KMS-11 (cell line): ENCODE data around the gene EML5.

Experiments
- H2AFZ ChIP-seq: fragments of 200-600 bp; sonication (generic); 2 replicates; pipeline ENCODE4 v1.6.1; 2016; ENCODE audit warnings: antibody characterized with exemption, mixed run types, low read depth
- H3K27ac ChIP-seq: fragments of 200-600 bp; sonication (generic); 2 replicates; pipeline ENCODE4 v1.6.1; 2016; ENCODE audit warnings: mild to moderate bottlenecking, mixed run types
- H3K27me3 ChIP-seq: fragments of 200-600 bp; sonication (generic); 2 replicates; pipeline ENCODE4 v1.6.1; 2017; ENCODE audit warnings: mild to moderate bottlenecking, low read depth, mixed run types, moderate library complexity; ENCODE audit not compliant: insufficient read depth
- H3K36me3 ChIP-seq: fragments of 200-600 bp; sonication (generic); 2 replicates; pipeline ENCODE4 v1.6.1; 2017; ENCODE audit warnings: mild to moderate bottlenecking, mixed run types; ENCODE audit not compliant: insufficient read depth
- H3K4me1 ChIP-seq: fragments of 200-600 bp; sonication (generic); 2 replicates; pipeline ENCODE4 v1.6.1; 2016; ENCODE audit warnings: mild to moderate bottlenecking, low read depth, mixed run types; ENCODE audit not compliant: poor library complexity, severe bottlenecking
- H3K4me2 ChIP-seq: fragments of 200-600 bp; sonication (generic); 2 replicates; pipeline ENCODE4 v1.7.0; 2016; ENCODE audit warnings: mild to moderate bottlenecking, mixed run types
- H3K4me3 ChIP-seq: fragments of 200-600 bp; sonication (generic); IDR thresholded peaks from 2 replicates; pipeline ENCODE4 v1.6.1; 2017; ENCODE audit warnings: low read depth, low read length, mixed read lengths; ENCODE audit not compliant: insufficient read depth
- H3K79me2 ChIP-seq: fragments of 200-600 bp; sonication (generic); 2 replicates; pipeline ENCODE4 v1.6.1; 2016; ENCODE audit warnings: low read depth, mixed run types; ENCODE audit not compliant: insufficient read depth
- H3K9ac ChIP-seq: fragments of 200-600 bp; sonication (generic); 2 replicates; pipeline ENCODE4 v1.6.1; 2016; ENCODE audit warnings: mild to moderate bottlenecking, mixed run types
- H4K20me1 ChIP-seq: fragments of 200-600 bp; sonication (generic); 2 replicates; pipeline ENCODE4 v1.6.1; 2016; ENCODE audit warnings: mild to moderate bottlenecking, mixed run types; ENCODE audit not compliant: insufficient read depth
- TF ChIP-seq, protein P1 (sequence below): fragments of 200-600 bp; sonication (generic); conservative IDR thresholded peaks from 2 replicates; pipeline ENCODE4 v1.6.1; 2017; ENCODE audit warnings: low read depth, mild to moderate bottlenecking, antibody characterized with exemption, low read length, moderate library complexity, mixed read lengths

Gene EML5

DNA sequence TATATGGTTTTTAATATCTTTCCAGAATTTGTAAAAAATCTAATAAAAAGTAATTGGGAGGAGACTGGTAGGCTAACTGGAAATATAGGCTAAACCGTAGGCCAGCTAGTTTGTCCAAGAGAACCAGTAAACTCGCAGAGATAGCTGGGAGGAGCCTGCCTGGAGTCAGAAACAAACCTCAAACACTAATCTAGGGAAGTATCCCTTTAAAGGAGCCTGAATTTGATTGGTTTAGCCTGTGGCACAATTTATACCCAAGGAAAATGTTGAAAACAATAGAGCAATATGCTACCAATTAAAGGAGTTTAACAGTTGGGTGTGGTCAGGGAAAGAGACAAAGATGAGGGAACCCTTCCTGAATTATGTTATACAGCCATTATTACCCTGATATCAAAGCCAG lies 109.6 kb downstream of the EML5 start:
- Histone ChIP-seq H2AFZ (no peak overlapping the region), H3K27me3 (no peaks in the 10 kb centered on the region), H4K20me1 (no peaks in the 10 kb centered on the region), H3K4me3 (no peak overlapping the region), H3K4me1 (peaks cover 29% of the 10 kb centered on the region), H3K4me2 (no peak overlapping the region), H3K36me3 (no peaks in the 10 kb centered on the region), H3K27ac (peak overlapping the region; percentile 60), H3K9ac (no peak overlapping the region), H3K79me2 (no peaks in the 10 kb centered on the region)
- TF ChIP-seq, protein P1, sequence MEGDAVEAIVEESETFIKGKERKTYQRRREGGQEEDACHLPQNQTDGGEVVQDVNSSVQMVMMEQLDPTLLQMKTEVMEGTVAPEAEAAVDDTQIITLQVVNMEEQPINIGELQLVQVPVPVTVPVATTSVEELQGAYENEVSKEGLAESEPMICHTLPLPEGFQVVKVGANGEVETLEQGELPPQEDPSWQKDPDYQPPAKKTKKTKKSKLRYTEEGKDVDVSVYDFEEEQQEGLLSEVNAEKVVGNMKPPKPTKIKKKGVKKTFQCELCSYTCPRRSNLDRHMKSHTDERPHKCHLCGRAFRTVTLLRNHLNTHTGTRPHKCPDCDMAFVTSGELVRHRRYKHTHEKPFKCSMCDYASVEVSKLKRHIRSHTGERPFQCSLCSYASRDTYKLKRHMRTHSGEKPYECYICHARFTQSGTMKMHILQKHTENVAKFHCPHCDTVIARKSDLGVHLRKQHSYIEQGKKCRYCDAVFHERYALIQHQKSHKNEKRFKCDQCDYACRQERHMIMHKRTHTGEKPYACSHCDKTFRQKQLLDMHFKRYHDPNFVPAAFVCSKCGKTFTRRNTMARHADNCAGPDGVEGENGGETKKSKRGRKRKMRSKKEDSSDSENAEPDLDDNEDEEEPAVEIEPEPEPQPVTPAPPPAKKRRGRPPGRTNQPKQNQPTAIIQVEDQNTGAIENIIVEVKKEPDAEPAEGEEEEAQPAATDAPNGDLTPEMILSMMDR: no peak

DNA sequence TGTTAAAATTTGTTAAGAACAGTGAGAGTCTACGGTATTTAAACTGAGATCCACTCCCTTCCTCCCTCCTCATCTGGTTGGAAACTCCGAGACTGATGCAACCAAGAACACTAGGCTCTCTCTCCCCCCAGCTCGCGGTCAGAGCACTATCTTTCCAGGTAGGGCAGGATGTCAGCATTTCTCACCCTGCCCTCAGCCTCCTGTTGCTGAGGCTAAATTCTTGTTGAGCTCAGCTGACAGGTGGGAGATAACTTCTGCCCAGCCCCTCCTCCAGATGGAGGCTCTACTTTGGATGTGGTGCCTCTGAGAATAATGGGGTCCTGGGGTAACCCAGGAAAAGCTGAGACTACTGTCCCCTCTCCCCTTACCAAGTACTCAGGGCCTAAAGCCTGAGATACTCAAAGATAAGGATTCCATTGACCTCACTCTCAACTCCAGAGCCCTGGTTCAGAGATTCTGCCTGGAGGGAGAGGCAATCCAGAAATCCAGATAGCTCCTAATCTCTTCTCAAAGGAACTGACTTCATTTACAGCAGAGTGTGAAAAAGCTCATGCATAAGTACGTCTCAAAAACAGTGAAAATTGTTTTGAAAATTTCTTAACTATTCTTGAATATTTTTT lies 110.1 kb downstream of the EML5 start:
- TF ChIP-seq, protein P1: no peak
- H3K36me3 ChIP-seq: no peaks in the 10 kb centered on the region
- no peaks in the 10 kb centered on the region for H4K20me1 ChIP-seq
- no peak overlapping the region; the same call in 1 of the 2 replicates for H3K9ac ChIP-seq
- H3K27me3 ChIP-seq: no peaks in the 10 kb centered on the region
- peak overlapping the region; percentile 36; the same call in 1 of the 2 replicates for H3K4me2 ChIP-seq
- peaks cover 29% of the 10 kb centered on the region for H3K4me1 ChIP-seq
- peak overlapping the region; percentile 60 for H3K27ac ChIP-seq
- no peak overlapping the region for H2AFZ ChIP-seq
- H3K79me2 ChIP-seq: no peaks in the 10 kb centered on the region
- H3K4me3 ChIP-seq: no peak overlapping the region

DNA sequence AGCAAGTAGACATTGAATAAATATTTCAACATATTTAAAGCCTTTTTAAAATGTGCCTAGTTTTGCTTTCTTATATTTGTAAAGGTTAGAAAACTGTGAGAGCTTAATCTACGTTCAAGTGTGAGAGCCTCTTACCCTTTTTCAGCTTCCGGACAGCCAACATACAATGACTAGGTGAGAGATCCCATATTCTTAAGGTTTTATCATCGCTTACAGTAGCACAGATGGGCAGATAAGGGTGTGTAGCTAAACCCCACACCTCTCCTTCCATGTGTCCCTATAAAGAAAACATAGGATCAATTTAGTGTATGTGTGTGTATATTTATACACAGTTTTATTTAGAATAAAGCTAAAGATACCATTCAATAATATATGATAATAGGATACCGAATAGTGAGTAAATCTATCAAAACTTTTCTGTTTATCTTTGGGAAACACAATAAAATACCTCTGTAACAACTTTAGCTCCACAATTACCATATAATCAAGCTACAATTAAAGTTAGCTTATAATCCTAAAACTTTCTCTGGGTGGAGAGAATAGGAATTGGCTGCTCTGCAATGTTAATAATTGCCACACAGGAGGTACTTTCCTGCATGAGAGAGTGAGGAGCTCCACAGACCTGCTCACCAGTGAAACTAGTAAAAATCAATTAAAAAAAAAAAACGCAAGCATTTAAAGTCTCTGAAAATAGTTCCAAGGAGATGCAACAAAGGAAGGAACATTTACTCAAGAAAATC lies 110.8 kb downstream of the EML5 start:
- Histone ChIP-seq H3K79me2 (no peaks in the 10 kb centered on the region), H3K9ac (no peak overlapping the region; the same call in 1 of the 2 replicates), H4K20me1 (no peaks in the 10 kb centered on the region), H3K27ac (peak overlapping the region; percentile 60), H3K4me3 (no peak overlapping the region), H2AFZ (no peak overlapping the region), H3K36me3 (no peaks in the 10 kb centered on the region), H3K27me3 (no peaks in the 10 kb centered on the region), H3K4me2 (peak overlapping the region; percentile 36; the same call in 1 of the 2 replicates), H3K4me1 (peaks cover 29% of the 10 kb centered on the region)
- TF ChIP-seq, protein P1: no peak

DNA sequence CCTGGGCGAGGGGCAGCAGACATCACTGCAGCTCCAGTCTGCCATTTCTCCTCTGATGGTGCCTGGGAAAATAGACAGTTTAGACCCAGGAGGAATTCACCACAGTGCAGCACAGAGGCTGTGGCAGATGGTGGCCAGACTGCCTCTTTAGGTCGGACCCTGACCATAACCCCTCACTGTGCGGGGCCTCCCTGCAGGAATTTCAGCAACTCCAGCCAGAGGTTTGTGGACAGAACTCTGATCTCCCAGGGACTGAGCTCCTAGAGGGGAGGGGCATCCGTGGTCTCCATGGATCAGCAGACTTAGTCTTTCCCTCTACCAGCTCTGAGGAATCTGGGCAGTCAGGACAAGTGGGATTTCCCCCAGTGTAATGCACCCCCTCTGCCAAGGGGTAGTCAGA lies 123.4 kb downstream of the EML5 start:
- no peaks in the 10 kb centered on the region for H3K36me3 ChIP-seq
- no peak overlapping the region for H3K4me3 ChIP-seq
- H3K27ac ChIP-seq: no peak overlapping the region
- no peak overlapping the region for H3K9ac ChIP-seq
- no peak overlapping the region for H2AFZ ChIP-seq
- TF ChIP-seq, protein P1: no peak
- H3K27me3 ChIP-seq: no peaks in the 10 kb centered on the region
- H3K4me1 ChIP-seq: peaks cover 8% of the 10 kb centered on the region
- no peaks in the 10 kb centered on the region for H3K79me2 ChIP-seq
- H4K20me1 ChIP-seq: no peaks in the 10 kb centered on the region
- H3K4me2 ChIP-seq: no peak overlapping the region
